Breast epithelium (tissue), 4 donors: Measurements from ENCODE around the gene CDK18. TPM values are rescaled to one million over a fixed set of nuclear protein-coding genes. Genes with fewer than 3 reads are reported as not detected.

Experiments
- DNase-seq, 2 donors: peaks; one replicate each; pipeline ENCODE4 v3.0.0-alpha.2; 2019; ENCODE audit warnings: low spot score in 2 of 2
- H3K27ac ChIP-seq, 2 donors: fragments of 200-600 bp; sonication (generic) in 1 of 2; one replicate each; pipeline ENCODE4 v1.5.1; 2016 to 2019; ENCODE audit warnings: mild to moderate bottlenecking in 1 of 2
- H3K27me3 ChIP-seq, 2 donors: fragments of 200-600 bp; sonication (generic) in 1 of 2; one replicate each; pipeline versions ENCODE4 v1.5.1 to v1.6.0; 2017 to 2019; ENCODE audit warnings: control low read depth in 1 of 2, mild to moderate bottlenecking in 1 of 2
- H3K36me3 ChIP-seq: fragments of 200-600 bp; one replicate; pipeline ENCODE4 v1.5.1; 2019
- H3K4me1 ChIP-seq, 2 donors: fragments of 200-600 bp; sonication (generic); one replicate each; pipeline ENCODE4 v1.5.1; 2016 to 2019; ENCODE audit warnings: control low read depth in 1 of 2
- H3K4me3 ChIP-seq, 3 donors: fragments of 200-600 bp; sonication (generic); 1 replicate in 2 of 3; 2 replicates in 1 of 3; pipeline ENCODE4 v1.5.1; 2016 to 2019; ENCODE audit warnings: mild to moderate bottlenecking in 3 of 3, moderate library complexity in 2 of 3
- H3K9me3 ChIP-seq, 2 donors: fragments of 200-600 bp; sonication (generic) in 1 of 2; one replicate each; pipeline ENCODE4 v1.5.1; 2016 to 2019; ENCODE audit warnings: control low read depth in 1 of 2
- CTCF ChIP-seq, 3 donors: fragments of 450-650 bp; IDR thresholded peaks; one replicate each; pipeline ENCODE4 v1.5.1; 2016 to 2017; ENCODE audit warnings: antibody characterized with exemption in 3 of 3, mild to moderate bottlenecking in 3 of 3, moderate library complexity in 3 of 3
- POLR2A ChIP-seq: fragments of 450-650 bp; IDR thresholded peaks from one replicate; pipeline ENCODE4 v1.6.1; 2016; ENCODE audit warnings: antibody characterized with exemption, mild to moderate bottlenecking, moderate library complexity
- POLR2AphosphoS5 ChIP-seq, 3 donors: sonication (generic); formaldehyde crosslinking; IDR thresholded peaks; one replicate each; pipeline ENCODE4 v1.6.1; 2017; ENCODE audit warnings: antibody characterized with exemption in 3 of 3
- intact Hi-C: fragments of 100-400 bp; cut with DNase I; formaldehyde crosslinking; loops from one replicate; pipeline ENCODE4 v1.15.1; 2023; ENCODE audit warnings: low total_unique reads
- total RNA-seq, 3 donors: library from RNA; depleted of rRNA; stranded (reverse); fragments of >200 nt; gene quantifications; one replicate each; pipeline ENCODE4 v1.1.0, GENCODE V29; 2016

Gene CDK18
- total RNA-seq, 3 donors from 2014 or later: 1.4 to 12.3 (median 9.2) TPM

GRCh38 chr1:205456868-205457745 lies 47.4 kb upstream of the CDK18 start:
- Histone ChIP-seq H3K27ac (no peak overlapping the region), H3K36me3 (no peaks in the 10 kb centered on the region), H3K4me3 (peak overlapping the region; percentile 4 to 61 (median 39)), H3K9me3 (no peaks in the 10 kb centered on the region), H3K4me1 (peaks cover 0 to 8% of the 10 kb centered on the region in 2 donors), H3K27me3 (peaks cover 11 to 68% of the 10 kb centered on the region in 2 donors)
- intact Hi-C loops: no loop called here
- DNase-seq: no peak
- TF ChIP-seq POLR2A (no peak), CTCF (IDR thresholded peaks at IDR 0.05) (no peak), POLR2AphosphoS5 (IDR thresholded peaks at IDR 0.05) (no peak)

DNA sequence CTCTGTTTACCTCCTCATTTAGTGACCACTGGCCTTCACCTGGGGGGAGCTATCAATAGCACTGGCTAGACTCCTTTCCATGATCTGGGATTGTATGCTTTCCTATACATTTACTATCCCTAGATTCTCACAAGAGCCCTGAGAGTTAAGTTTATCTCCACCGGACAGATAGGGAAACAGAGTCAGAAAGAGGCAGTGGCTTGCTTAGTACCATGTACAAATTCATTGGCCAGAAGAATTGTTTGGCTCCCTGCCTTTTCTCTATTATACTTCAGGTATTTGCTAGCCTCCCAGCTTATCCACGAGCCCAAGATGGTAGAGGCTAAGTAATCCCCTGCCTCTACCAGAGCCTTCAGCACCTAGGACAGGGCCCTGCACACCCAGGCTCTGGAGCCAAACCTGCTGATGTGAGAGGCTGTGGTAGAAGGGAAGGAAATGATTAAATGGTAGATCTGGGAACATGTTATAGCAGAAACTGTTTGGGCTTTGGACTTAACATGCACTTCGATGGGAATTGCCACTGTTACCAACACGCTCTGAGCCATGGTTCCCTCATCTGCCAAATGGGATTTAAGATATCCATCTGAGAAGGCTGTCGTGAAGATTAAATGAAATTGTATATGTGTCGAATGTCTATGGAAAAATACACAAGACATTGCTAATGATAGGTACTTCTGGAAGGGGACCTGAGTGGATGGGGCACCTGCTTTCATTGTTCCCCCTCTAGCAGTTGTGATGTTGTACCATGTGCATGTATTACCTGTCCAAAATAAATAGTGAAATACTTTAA lies 45.5 kb upstream of the CDK18 start:
- Histone ChIP-seq H3K36me3 (no peaks in the 10 kb centered on the region), H3K9me3 (no peaks in the 10 kb centered on the region), H3K27ac (no peak overlapping the region), H3K4me3 (no peak overlapping the region), H3K27me3 (peaks cover 11 to 49% of the 10 kb centered on the region in 2 donors), H3K4me1 (peaks cover 0 to 8% of the 10 kb centered on the region in 2 donors)
- TF ChIP-seq POLR2A: no peak
- no peak for TF ChIP-seq CTCF (IDR thresholded peaks at IDR 0.05)
- TF ChIP-seq POLR2AphosphoS5 (IDR thresholded peaks at IDR 0.05): no peak
- no peak for DNase-seq
- intact Hi-C loops: no loop called here

- no peaks in the 10 kb centered on the region for H3K36me3 ChIP-seq
- no peak for DNase-seq
- H3K9me3 ChIP-seq: no peaks in the 10 kb centered on the region
- no peak overlapping the region for H3K27ac ChIP-seq
- TF ChIP-seq CTCF (IDR thresholded peaks at IDR 0.05) (no peak), POLR2A (no peak), POLR2AphosphoS5 (IDR thresholded peaks at IDR 0.05) (no peak)
- intact Hi-C loops: no loop called here
- no peaks in the 10 kb centered on the region for H3K4me1 ChIP-seq
- no peaks in the 10 kb centered on the region for H3K27me3 ChIP-seq
- no peak overlapping the region for H3K4me3 ChIP-seq
These were observed 39.1 kb upstream of the CDK18 start for GRCh38 chr1:205465392-205465791.

DNA sequence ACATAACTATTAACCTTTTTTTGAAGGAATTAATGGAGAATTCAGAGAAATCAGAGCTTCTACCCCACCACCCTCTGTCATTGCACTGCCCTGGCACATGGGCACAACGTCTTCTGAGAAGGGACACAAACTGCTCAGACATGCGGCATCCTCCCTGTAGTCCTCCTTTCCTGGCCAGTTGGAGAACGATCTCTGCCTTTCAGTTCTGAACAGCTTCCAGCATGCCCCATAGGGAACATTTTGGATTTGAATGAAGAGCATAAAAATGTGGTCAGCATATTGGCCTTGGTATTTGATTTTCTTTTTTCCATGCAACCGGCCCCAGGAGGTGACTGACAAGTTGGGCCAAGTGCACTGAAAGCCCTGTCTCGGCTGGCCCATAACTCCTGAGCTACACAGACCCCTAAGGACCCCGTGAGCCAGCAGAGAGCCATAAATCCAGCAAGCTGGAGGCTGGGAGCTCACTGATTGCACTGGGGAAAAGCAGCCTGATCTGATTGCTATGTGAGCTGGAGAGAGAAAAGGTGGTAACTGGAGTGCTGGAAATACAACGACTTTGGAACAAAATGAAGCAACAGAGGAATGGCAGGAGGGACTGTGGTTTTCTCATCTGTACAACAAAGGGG lies 37.8 kb upstream of the CDK18 start:
- Histone ChIP-seq H3K36me3 (no peaks in the 10 kb centered on the region), H3K27me3 (no peaks in the 10 kb centered on the region), H3K27ac (no peak overlapping the region), H3K4me3 (no peak overlapping the region), H3K9me3 (no peaks in the 10 kb centered on the region), H3K4me1 (no peaks in the 10 kb centered on the region)
- no peak for DNase-seq
- TF ChIP-seq CTCF (IDR thresholded peaks at IDR 0.05): no peak
- TF ChIP-seq POLR2A: no peak
- TF ChIP-seq POLR2AphosphoS5 (IDR thresholded peaks at IDR 0.05): no peak
- intact Hi-C loops: no loop called here
